OCI-LY3 (cell line): ENCODE data around the gene TMEM94.

Source experiments
- H2AFZ ChIP-seq: fragments of 200-600, 300-600 bp; shearing (Covaris generic); 2 replicates; pipeline ENCODE4 v1.6.0; 2014; ENCODE audit warnings: antibody characterized with exemption, low read depth, low read length
- H3K27ac ChIP-seq: fragments of 200-600, 300-600 bp; sonication (generic); 2 replicates; pipeline ENCODE4 v1.5.1; 2014; ENCODE audit warnings: mild to moderate bottlenecking, low read length, moderate library complexity, mixed read lengths
- H3K27me3 ChIP-seq: fragments of 200-600, 300-600 bp; sonication (generic); 2 replicates; pipeline ENCODE4 v1.6.1; 2014; ENCODE audit warnings: low read depth, low read length, mixed read lengths
- H3K36me3 ChIP-seq: fragments of 200-600, 300-600 bp; sonication (generic); replicated peaks from 2 replicates; pipeline ENCODE3; 2014; ENCODE audit warnings: low read depth, low read length, mixed read lengths
- H3K4me1 ChIP-seq: fragments of 300-600, 200-600 bp; sonication (generic); 2 replicates; pipeline ENCODE4 v1.6.1; 2014; ENCODE audit warnings: low read length, mixed read lengths
- H3K4me2 ChIP-seq: fragments of 200-600, 300-600 bp; sonication (generic); 2 replicates; pipeline ENCODE4 v1.6.1; 2014; ENCODE audit warnings: low read length, mixed read lengths
- H3K4me3 ChIP-seq: fragments of 300-600, 200-600 bp; sonication (generic); 2 replicates; pipeline ENCODE4 v1.5.1; 2014; ENCODE audit warnings: antibody characterized with exemption, mild to moderate bottlenecking, low read length, moderate library complexity
- H3K79me2 ChIP-seq: fragments of 300-600, 200-600 bp; shearing (Covaris generic); 2 replicates; pipeline ENCODE4 v1.6.1; 2014; ENCODE audit warnings: mild to moderate bottlenecking, low read length, mixed read lengths
- H3K9ac ChIP-seq: fragments of 300-600, 200-600 bp; shearing (Covaris generic); 2 replicates; pipeline ENCODE4 v1.6.0; 2014; ENCODE audit warnings: mild to moderate bottlenecking, low read length, moderate library complexity
- H3K9me3 ChIP-seq: fragments of 200-600, 300-600 bp; shearing (Covaris generic); 2 replicates; pipeline ENCODE4 v1.6.1; 2014; ENCODE audit warnings: low read length, mixed read lengths; ENCODE audit not compliant: insufficient read depth
- H4K20me1 ChIP-seq: fragments of 200-600, 300-600 bp; sonication (generic); 2 replicates; pipeline ENCODE4 v1.6.1; 2016; ENCODE audit warnings: low read length, mixed read lengths; ENCODE audit not compliant: insufficient read depth
- EZH2phosphoT487 ChIP-seq: fragments of 200-600 bp; shearing (Covaris generic); IDR thresholded peaks from 2 replicates; pipeline ENCODE4 v1.6.1; 2018; ENCODE audit warnings: antibody characterized with exemption, mixed run types, low read depth
- TF ChIP-seq, protein P1 (sequence below): fragments of 200-600, 300-600 bp; sonication (generic); IDR thresholded peaks from 2 replicates; pipeline ENCODE4 v1.5.1; 2014; ENCODE audit warnings: antibody characterized with exemption, low read length, low read depth

Gene TMEM94

DNA sequence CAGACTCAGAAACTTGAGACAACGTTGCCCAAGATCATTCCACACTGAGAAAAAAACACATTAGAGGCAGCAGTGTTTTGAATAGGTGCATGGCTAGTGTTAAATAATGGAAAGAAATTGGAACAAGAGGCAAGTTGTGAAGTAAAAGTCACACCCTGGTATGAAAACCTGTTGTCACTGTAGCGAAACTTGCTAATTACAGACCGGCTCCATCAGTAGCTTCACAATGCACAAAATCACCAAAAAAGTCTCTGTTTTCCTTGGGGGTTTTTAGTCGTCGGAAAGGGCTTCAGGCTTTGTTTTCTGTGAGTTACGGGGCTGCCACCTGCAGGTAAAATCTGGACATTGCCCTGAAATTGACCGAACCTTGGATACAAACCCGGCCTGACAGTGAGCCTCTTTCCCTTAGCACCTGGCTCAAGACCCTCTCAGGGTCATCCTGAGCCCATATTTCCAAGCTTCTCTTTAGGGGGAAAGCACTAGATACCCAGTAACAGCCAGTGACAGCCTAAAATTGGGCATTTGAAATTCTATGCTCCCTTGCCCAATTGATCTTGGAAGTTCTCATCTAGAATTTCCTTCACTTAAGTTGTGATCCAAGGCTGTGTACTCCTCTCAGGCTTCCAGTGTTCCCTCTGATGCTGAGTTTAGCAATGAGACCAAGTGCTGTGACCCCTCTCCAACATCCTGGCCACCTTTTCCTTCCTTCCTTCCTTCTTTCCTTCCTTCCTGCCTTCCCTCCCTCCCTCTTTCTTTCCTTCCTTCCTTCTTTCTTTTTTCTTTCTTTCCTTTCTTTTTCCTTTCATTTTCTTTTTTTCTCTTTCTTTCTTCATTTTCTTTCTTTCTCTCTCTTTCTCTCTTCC lies 43.7 kb upstream of the TMEM94 start:
- Histone ChIP-seq H4K20me1 (no peaks in the 10 kb centered on the region), H3K9me3 (no peaks in the 10 kb centered on the region), H3K4me1 (peaks cover 15% of the 10 kb centered on the region), H3K27me3 (peaks cover 10% of the 10 kb centered on the region; the same call in 1 of the 2 replicates), H3K4me2 (peak overlapping the region; percentile 70), H2AFZ (peak overlapping the region; percentile 88), H3K79me2 (no peaks in the 10 kb centered on the region), H3K36me3 (no peaks in the 10 kb centered on the region), H3K27ac (no peak overlapping the region), H3K4me3 (peak overlapping the region; percentile 63), H3K9ac (peak overlapping the region; percentile 42)
- TF ChIP-seq, protein P1, sequence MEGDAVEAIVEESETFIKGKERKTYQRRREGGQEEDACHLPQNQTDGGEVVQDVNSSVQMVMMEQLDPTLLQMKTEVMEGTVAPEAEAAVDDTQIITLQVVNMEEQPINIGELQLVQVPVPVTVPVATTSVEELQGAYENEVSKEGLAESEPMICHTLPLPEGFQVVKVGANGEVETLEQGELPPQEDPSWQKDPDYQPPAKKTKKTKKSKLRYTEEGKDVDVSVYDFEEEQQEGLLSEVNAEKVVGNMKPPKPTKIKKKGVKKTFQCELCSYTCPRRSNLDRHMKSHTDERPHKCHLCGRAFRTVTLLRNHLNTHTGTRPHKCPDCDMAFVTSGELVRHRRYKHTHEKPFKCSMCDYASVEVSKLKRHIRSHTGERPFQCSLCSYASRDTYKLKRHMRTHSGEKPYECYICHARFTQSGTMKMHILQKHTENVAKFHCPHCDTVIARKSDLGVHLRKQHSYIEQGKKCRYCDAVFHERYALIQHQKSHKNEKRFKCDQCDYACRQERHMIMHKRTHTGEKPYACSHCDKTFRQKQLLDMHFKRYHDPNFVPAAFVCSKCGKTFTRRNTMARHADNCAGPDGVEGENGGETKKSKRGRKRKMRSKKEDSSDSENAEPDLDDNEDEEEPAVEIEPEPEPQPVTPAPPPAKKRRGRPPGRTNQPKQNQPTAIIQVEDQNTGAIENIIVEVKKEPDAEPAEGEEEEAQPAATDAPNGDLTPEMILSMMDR: peak; percentile 84
- no peak for TF ChIP-seq EZH2phosphoT487

GRCh38 chr17:75414488-75414887 lies 41.9 kb upstream of the TMEM94 start:
- TF ChIP-seq, protein P1: no peak
- no peak for TF ChIP-seq EZH2phosphoT487
- Histone ChIP-seq H3K4me1 (peaks cover 10% of the 10 kb centered on the region), H3K27ac (no peak overlapping the region), H3K79me2 (no peaks in the 10 kb centered on the region), H3K27me3 (peaks cover 10% of the 10 kb centered on the region; the same call in 1 of the 2 replicates), H3K9ac (no peak overlapping the region), H2AFZ (no peak overlapping the region), H4K20me1 (no peaks in the 10 kb centered on the region), H3K9me3 (no peaks in the 10 kb centered on the region), H3K4me3 (no peak overlapping the region), H3K36me3 (no peaks in the 10 kb centered on the region), H3K4me2 (no peak overlapping the region)

DNA sequence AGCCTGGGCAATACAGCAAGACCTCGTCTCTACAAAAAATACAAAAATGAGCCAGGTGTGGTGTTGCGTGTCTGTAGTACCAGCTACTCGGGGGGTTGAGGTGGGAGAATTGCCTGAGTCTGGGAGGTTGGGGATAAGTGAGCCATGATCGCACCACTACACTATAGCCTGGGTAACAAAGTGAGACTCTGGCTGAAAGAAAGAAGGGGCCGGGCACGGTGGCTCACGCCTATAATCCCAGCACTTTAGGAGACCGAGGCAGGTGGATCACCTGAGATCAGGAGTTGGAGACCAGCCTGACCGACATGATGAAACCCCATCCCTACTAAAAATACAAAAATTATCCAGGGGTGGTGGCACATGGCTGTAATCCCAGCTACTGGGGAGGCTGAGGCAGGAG lies 40.4 kb upstream of the TMEM94 start:
- no peak overlapping the region for H2AFZ ChIP-seq
- no peaks in the 10 kb centered on the region for H3K9me3 ChIP-seq
- TF ChIP-seq, protein P1: no peak
- TF ChIP-seq EZH2phosphoT487: no peak
- H3K79me2 ChIP-seq: no peaks in the 10 kb centered on the region
- H3K36me3 ChIP-seq: no peaks in the 10 kb centered on the region
- H3K4me2 ChIP-seq: no peak overlapping the region
- no peak overlapping the region for H3K9ac ChIP-seq
- H4K20me1 ChIP-seq: no peaks in the 10 kb centered on the region
- peaks cover 10% of the 10 kb centered on the region; the same call in 1 of the 2 replicates for H3K27me3 ChIP-seq
- no peak overlapping the region for H3K27ac ChIP-seq
- H3K4me3 ChIP-seq: no peak overlapping the region
- H3K4me1 ChIP-seq: peaks cover 10% of the 10 kb centered on the region

- Histone ChIP-seq H3K9me3 (no peaks in the 10 kb centered on the region), H3K9ac (no peak overlapping the region), H3K4me2 (no peak overlapping the region), H3K27ac (no peak overlapping the region), H4K20me1 (no peaks in the 10 kb centered on the region), H3K79me2 (no peaks in the 10 kb centered on the region), H2AFZ (no peak overlapping the region), H3K36me3 (no peaks in the 10 kb centered on the region), H3K27me3 (peaks cover 10% of the 10 kb centered on the region; the same call in 1 of the 2 replicates), H3K4me3 (no peak overlapping the region), H3K4me1 (peaks cover 7% of the 10 kb centered on the region)
- TF ChIP-seq EZH2phosphoT487: no peak
- TF ChIP-seq, protein P1: no peak
These were observed 39.3 kb upstream of the TMEM94 start for GRCh38 chr17:75417054-75417580.
